M059J (cell line): ENCODE data around the gene ZNF213. TPM values are rescaled to one million over a fixed set of nuclear protein-coding genes. Genes with fewer than 3 reads are reported as not detected.

ENCODE experiments used
- DNase-seq: peaks from one replicate; pipeline ENCODE4 v3.0.0-alpha.2; 2012; ENCODE audit warnings: low read depth
- total RNA-seq: library from RNA; depleted of rRNA; stranded (reverse); fragments of >200 nt; shearing (Covaris generic); gene quantifications from 2 replicates; pipeline ENCODE4 v1.2.3, GENCODE V29; 2014; rRNA removed

Gene ZNF213
- total RNA-seq: 1.1 and 6.2 TPM in 2 replicates

- peak; percentile 99 for DNase-seq
Observed at GRCh38 chr16:3134338-3135125, at the start of gene ZNF213. TSS of gene ZNF213 (plus strand) at chr16:3135029. CDS start at chr16:3137281, 2,252 bp downstream.

GRCh38 chr16:3085868-3086595 is 48.8 kb upstream of the ZNF213 start:
- no peak for DNase-seq

GRCh38 chr16:3086596-3087242 is 48.1 kb upstream of the ZNF213 start:
- DNase-seq: no peak

GRCh38 chr16:3087243-3088235 is 47.3 kb upstream of the ZNF213 start:
- DNase-seq: no peak

- no peak for DNase-seq
Observed at GRCh38 chr16:3088450-3088849, 46.4 kb upstream of the ZNF213 start.

- DNase-seq: no peak
Observed at GRCh38 chr16:3088925-3089716, 45.7 kb upstream of the ZNF213 start.

- DNase-seq: no peak
Observed at GRCh38 chr16:3089717-3090592, 44.9 kb upstream of the ZNF213 start.

GRCh38 chr16:3091551-3091950 is 43.3 kb upstream of the ZNF213 start:
- no peak for DNase-seq

GRCh38 chr16:3092501-3092941 is 42.3 kb upstream of the ZNF213 start:
- DNase-seq: no peak

GRCh38 chr16:3094289-3095027 is 40.4 kb upstream of the ZNF213 start:
- peak; percentile 45 for DNase-seq

GRCh38 chr16:3095869-3096268 is 39.0 kb upstream of the ZNF213 start:
- DNase-seq: peak; percentile 20

GRCh38 chr16:3096362-3096761 is 38.5 kb upstream of the ZNF213 start:
- no peak for DNase-seq

GRCh38 chr16:3097266-3097665 is 37.6 kb upstream of the ZNF213 start:
- DNase-seq: no peak

- no peak for DNase-seq
Observed at GRCh38 chr16:3098459-3099394, 36.1 kb upstream of the ZNF213 start, which contains the start of gene ZSCAN10. TSS of gene ZSCAN10 (minus strand) at chr16:3099294. CDS start at chr16:3092937, 6,357 bp downstream.

GRCh38 chr16:3099395-3099731 is 35.5 kb upstream of the ZNF213 start:
- DNase-seq: no peak

- DNase-seq: peak; percentile 83
Observed at GRCh38 chr16:3099732-3100499, 34.9 kb upstream of the ZNF213 start.
